H1 (cell line): ENCODE data around the gene TWIST1.

Experiments
- EZH2 ChIP-seq: fragments of 200-600 bp; sonication (generic); IDR thresholded peaks from 2 replicates; pipeline ENCODE4 v1.7.1; 2012; ENCODE audit warnings: low read depth, mild to moderate bottlenecking, moderate library complexity, low read length, inconsistent platforms; ENCODE audit not compliant: severe bottlenecking
- HDAC2 ChIP-seq, 2 experiments: fragments of 300-600 bp in 1 of 2; sonication (generic) in 1 of 2; IDR thresholded peaks; 2 replicates each; pipeline ENCODE4 v1.6.1; 2011 to 2012; ENCODE audit warnings: low read depth in 2 of 2, low read length in 2 of 2, mild to moderate bottlenecking in 2 of 2, moderate library complexity in 2 of 2, borderline replicate concordance in 1 of 2, inconsistent platforms in 1 of 2
- KDM5A ChIP-seq: fragments of 200-600 bp; IDR thresholded peaks from 2 replicates; pipeline ENCODE4 v1.7.1; 2012; ENCODE audit warnings: mild to moderate bottlenecking, low read length, inconsistent platforms, mixed read lengths
- POLR2AphosphoS5 ChIP-seq: IDR thresholded peaks from 2 replicates; pipeline ENCODE4 v1.6.1; 2011; ENCODE audit warnings: low read depth, low read length
- SP1 ChIP-seq: IDR thresholded peaks from 2 replicates; pipeline ENCODE4 v1.6.1; 2011; ENCODE audit warnings: low read depth, low read length
- SP2 ChIP-seq: IDR thresholded peaks from 2 replicates; pipeline ENCODE4 v1.6.1; 2012; ENCODE audit warnings: mild to moderate bottlenecking, low read length, inconsistent platforms
- YY1 ChIP-seq: IDR thresholded peaks from 2 replicates; pipeline ENCODE4 v1.6.1; 2011; ENCODE audit warnings: low read depth, mild to moderate bottlenecking, low read length
- TF ChIP-seq, protein P1 (sequence below): IDR thresholded peaks from 2 replicates; pipeline ENCODE4 v1.6.1; 2011; ENCODE audit warnings: low read depth, mild to moderate bottlenecking, low read length; ENCODE audit not compliant: insufficient read depth
- TF ChIP-seq, protein P2 (sequence below), 3 experiments: IDR thresholded peaks; 1 replicate in 2 of 3; 2 replicates in 1 of 3; pipeline versions ENCODE4 v1.5.1 to v1.6.1; 2011; ENCODE audit warnings: low read length in 3 of 3, mild to moderate bottlenecking in 3 of 3, inconsistent platforms in 2 of 3, low read depth in 1 of 3, moderate library complexity in 1 of 3; ENCODE audit not compliant: insufficient read depth in 1 of 3; ENCODE audit errors: control extremely low read depth in 1 of 3

DNA sequence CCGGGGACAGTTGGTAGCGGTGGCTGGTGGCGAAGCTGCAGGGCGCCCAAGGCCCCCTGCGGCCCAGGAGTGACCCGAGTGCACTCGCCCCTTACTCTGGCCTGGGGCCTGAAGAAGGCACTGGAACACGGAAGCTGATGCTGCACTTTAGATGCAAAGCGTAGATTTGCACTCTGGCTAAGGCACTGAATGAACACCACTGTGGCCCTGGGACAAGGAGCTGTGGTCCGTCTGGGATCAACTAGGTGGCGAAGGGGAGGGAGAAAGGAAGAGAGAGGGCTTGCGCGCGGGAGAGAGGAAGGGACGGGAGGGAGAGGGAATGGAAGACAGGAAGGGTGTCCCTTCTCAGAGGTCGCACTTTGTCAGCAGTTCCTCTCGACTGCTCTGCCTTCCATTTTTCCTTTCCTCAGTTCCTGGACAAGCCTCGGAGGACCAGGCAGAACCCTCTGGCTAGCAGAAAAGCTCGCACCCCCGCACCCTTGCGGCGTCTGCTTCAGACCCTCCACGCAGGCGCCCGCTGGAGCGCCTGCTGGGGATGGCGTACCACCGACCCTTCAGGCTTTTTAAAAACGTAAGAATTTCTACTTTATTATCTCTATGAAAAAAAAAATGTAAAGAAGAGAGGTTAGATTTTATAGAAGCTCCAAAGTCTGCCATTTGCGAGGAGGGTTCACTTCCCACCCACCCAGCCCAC is 26.6 kb upstream of the TWIST1 start:
- TF ChIP-seq EZH2, result peak; percentile 39
- no peak for TF ChIP-seq SP2
- TF ChIP-seq KDM5A, result no peak
- TF ChIP-seq, protein P1, sequence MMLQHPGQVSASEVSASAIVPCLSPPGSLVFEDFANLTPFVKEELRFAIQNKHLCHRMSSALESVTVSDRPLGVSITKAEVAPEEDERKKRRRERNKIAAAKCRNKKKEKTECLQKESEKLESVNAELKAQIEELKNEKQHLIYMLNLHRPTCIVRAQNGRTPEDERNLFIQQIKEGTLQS, result no peak
- TF ChIP-seq SP1, result 0 out of 2 replicates have a peak, but pooled peaks have one; percentile 5
- TF ChIP-seq POLR2AphosphoS5, result no peak
- no peak for TF ChIP-seq HDAC2 (IDR thresholded peaks at IDR 0.05; ENCODE audit: borderline replicate concordance in 1 of 2, low read depth in 2 of 2, low read length in 2 of 2)
- TF ChIP-seq, protein P2, sequence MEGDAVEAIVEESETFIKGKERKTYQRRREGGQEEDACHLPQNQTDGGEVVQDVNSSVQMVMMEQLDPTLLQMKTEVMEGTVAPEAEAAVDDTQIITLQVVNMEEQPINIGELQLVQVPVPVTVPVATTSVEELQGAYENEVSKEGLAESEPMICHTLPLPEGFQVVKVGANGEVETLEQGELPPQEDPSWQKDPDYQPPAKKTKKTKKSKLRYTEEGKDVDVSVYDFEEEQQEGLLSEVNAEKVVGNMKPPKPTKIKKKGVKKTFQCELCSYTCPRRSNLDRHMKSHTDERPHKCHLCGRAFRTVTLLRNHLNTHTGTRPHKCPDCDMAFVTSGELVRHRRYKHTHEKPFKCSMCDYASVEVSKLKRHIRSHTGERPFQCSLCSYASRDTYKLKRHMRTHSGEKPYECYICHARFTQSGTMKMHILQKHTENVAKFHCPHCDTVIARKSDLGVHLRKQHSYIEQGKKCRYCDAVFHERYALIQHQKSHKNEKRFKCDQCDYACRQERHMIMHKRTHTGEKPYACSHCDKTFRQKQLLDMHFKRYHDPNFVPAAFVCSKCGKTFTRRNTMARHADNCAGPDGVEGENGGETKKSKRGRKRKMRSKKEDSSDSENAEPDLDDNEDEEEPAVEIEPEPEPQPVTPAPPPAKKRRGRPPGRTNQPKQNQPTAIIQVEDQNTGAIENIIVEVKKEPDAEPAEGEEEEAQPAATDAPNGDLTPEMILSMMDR (IDR thresholded peaks at IDR 0.05; ENCODE audit: control extremely low read depth in 1 of 3, insufficient read depth in 1 of 3, low read depth in 1 of 3, low read length in 3 of 3), result no peak
- TF ChIP-seq YY1, result no peak; the same call in 1 of the 2 replicates
